D341Med (cell line): ENCODE results near the gene AP2S1.
A peak's percentile ranks its signal among the peaks of the same experiment; 100 is the strongest.
"Not testable (repeated sequence)": the region's sequence is repeated elsewhere in the genome, so short reads cannot be mapped to it uniquely, and the experiment has no call there.

ENCODE experiments used
- DNase-seq: peaks from one replicate; pipeline ENCODE4 v3.0.0; 2012; ENCODE audit warnings: low spot score

AP2S1 gene

GRCh38 chr19:46850228-46851203, at the start of gene AP2S1:
TSS of gene AP2S1 (minus strand) at chr19:46850846. CDS start at chr19:46850766, 80 bp downstream.
- DNase-seq: peak; percentile 93

DNA sequence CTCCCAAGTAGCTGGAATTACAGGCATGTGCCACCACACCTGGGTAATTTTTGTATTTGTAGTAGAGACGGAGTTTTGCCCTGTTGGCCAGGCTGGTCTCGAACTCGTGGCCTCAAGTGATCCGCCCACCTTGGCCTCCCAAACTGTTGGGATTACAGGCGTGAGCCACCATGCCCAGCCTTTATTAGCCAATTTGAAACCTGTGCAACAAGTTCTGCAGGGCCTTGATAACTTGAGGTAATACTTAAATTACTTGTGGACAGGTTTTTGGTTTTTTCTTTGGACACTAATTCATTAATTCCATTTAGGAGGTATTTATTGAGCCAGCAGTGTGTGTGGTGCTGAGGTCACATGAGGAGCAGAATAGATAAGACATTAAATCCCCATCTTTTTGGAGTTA, 49.7 kb upstream of the AP2S1 start:
- no peak for DNase-seq

DNA sequence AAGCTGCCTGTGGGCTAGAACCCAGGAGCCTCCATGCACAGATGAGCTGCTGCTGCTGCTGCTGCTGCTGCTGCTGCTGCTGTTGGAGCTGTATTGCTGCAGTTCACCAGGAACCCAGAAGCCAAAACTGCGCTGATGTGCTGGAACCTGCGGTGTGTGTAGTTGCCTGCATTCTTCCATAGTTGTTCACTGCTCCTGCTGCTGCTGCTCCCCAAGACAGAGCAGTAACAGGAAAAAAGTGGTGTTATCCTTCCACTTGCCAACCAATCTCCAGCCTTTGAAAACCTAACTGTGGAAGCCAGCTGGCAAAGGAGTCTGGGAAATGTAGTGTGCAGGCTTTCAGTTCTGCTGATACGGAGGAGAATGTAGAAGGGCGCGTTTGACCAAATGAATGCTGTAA, 48.1 kb upstream of the AP2S1 start:
- DNase-seq: no peak

- no peak for DNase-seq
Observed at GRCh38 chr19:46896076-46896794, 45.6 kb upstream of the AP2S1 start.

GRCh38 chr19:46892252-46893179, 41.9 kb upstream of the AP2S1 start:
- DNase-seq: no peak

GRCh38 chr19:46890423-46891170, 40.0 kb upstream of the AP2S1 start:
- DNase-seq: no peak

- DNase-seq: no peak
Observed at GRCh38 chr19:46887240-46887782, 36.7 kb upstream of the AP2S1 start.

GRCh38 chr19:46886546-46887239, 36.0 kb upstream of the AP2S1 start:
- DNase-seq: no peak

DNA sequence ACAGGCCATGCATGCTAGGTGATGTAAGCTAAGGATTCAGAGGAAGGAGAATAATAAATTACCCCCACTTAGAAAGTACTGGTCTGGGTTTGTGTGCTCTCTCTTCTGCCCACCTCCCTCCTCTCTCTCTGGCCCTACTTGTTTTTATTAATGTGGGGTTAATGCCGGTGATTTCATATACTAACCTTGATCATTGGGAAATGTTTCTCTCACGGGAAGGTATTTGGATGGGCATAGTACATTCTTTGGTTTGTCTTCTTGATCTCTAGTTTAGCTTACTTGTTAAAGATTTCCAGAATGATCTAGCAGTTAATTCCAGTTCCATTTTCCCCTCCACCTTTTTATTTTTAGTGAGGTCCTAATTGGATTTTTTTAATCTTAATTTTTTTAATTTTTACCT, 34.8 kb upstream of the AP2S1 start:
- no peak for DNase-seq

- not testable (repeated sequence) for DNase-seq
Observed at GRCh38 chr19:46882751-46883150, 32.1 kb upstream of the AP2S1 start.

DNA sequence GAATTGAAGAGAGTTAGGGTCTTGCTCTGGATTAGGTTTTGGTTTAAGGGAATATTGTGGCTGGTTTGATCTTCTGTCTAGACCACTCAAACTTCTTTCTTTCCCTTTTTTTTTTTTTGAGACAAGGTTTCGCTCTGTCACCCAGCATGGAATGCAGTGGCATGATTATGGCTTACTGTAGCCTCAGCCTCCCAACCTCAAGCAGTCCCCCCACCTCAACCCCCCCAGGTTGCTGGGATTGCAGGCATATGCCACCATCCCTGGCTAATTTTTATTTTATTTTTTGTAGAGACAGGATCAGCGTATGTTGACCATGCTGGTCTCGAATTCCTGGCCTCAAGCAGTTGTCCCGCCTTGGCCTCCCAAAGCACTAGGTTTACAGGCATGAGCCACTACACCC, 31.4 kb upstream of the AP2S1 start:
- DNase-seq: no peak

GRCh38 chr19:46881092-46881491, 30.4 kb upstream of the AP2S1 start:
- DNase-seq: no peak

- no peak for DNase-seq
Observed at GRCh38 chr19:46880431-46880830, 29.8 kb upstream of the AP2S1 start.

DNA sequence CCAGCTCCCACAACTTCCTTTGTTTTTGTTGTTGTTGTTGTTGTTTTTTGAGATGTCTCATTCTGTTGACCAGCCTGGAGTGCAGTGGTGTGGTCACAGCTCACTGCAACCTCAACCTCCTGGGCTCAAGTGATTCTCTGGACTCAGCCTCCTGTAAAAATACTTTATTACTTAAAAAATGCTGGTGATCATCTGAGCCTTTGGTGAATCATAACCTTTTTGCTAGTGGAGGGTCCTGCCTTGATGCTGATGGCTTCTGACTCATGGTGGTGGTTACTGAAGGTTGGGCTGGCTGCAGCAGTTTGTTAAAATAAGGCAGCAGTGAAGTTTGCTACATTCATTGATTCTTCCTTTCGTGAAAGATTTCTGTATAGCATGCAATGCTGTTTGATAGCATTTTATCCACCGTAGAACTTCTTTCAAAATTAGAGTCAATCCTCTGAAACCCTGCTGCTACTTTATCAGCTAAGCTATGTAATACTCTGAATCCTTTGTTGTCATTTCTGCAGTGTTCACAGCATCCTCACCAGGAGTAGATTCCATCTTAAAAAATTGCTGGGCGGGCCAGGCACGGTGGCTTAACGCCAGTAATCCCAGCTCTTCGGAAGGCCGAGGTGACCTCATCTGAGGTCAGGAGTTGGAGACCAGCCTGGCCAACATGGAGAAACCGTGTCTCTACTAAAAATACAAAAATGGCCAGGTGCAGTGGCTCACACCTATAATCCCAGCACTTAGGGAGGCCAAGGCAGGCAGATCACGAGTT, 28.1 kb upstream of the AP2S1 start:
- DNase-seq: no peak

DNA sequence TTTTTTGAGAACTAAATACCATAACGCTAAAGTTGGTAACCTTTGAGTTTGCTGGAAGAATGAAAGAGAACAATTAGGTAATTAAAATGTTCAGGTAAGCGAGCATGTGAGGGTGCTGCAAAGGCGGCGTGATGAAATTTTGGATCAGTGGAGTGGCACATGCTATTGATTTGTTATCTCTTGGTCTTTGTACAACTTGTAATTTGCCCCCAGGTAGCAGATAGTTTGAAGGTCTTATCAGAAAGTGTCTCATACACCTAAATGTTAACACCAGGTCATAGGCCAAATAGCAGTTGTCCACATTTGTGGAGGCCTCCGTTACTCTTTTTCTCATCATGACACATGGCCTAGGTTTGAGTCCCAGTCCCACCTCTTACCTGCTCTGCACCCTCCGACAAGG, 25.0 kb upstream of the AP2S1 start:
- no peak for DNase-seq

DNA sequence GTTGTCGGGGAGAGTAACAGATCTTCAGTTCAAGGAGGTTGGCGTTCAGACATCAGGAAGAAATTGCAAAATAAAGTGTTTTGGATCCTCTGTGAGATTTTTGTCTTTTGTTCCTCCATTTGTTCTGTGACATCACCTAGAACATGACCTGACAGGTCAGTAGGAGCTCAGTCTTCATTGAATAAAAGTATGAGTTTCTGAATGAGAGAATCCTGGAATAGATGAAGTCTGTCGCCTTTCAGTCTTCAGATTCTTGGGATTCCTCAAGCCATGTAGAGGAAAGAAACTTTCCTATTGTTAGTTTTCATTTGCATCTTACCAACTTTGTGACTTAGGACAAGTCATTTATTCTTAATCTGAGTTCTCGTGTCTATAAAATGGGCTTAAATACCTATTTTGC, 24.6 kb upstream of the AP2S1 start:
- no peak for DNase-seq

- no peak for DNase-seq
Observed at GRCh38 chr19:46872967-46873366, 22.3 kb upstream of the AP2S1 start.

GRCh38 chr19:46871173-46871572, 20.5 kb upstream of the AP2S1 start:
- not testable (repeated sequence) for DNase-seq

GRCh38 chr19:46868025-46868802, 17.6 kb upstream of the AP2S1 start:
- no peak for DNase-seq
